DOHH2 (cell line): ENCODE data around the gene LHX3.
"Not testable (repeated sequence)": the region's sequence is repeated elsewhere in the genome, so short reads cannot be mapped to it uniquely, and the experiment has no call there.

Source experiments
- EZH2phosphoT487 ChIP-seq: fragments of 200-600 bp; sonication (generic); IDR thresholded peaks from 2 replicates; pipeline ENCODE4 v1.6.1; 2017; ENCODE audit warnings: borderline replicate concordance, mild to moderate bottlenecking, antibody characterized with exemption, low read length, moderate library complexity, mixed read lengths
- TF ChIP-seq, protein P1 (sequence below): fragments of 200-600 bp; sonication (generic); IDR thresholded peaks from one replicate; pipeline ENCODE4 v1.5.1; 2014; ENCODE audit warnings: antibody characterized with exemption, mild to moderate bottlenecking, low read depth, low read length; ENCODE audit not compliant: poor library complexity, severe bottlenecking

DNA sequence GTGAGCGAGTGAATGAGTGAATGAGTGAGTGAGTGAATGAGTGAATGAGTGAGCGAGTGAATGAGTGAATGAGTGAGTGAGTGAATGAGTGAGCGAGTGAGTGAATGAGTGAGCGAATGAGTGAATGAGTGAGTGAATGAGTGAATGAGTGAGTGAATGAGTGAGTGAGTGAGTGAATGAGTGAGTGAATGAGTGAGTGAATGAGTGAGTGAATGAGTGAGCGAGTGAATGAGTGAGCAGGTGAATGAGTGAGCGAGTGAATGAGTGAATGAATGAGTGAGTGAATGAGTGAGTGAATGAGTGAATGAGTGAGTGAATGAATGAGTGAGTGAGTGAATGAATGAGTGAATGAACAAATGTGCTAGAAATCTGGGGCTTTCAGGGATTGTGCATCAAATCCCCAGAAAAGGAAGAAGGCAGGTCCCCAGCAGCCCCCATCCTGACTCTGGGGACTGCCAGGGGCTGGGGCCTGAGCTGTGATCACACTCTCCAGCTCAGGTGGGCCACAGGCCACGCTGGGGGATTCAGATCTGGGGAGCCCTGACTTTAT, 54.2 kb downstream of the LHX3 start:
- TF ChIP-seq, protein P1, sequence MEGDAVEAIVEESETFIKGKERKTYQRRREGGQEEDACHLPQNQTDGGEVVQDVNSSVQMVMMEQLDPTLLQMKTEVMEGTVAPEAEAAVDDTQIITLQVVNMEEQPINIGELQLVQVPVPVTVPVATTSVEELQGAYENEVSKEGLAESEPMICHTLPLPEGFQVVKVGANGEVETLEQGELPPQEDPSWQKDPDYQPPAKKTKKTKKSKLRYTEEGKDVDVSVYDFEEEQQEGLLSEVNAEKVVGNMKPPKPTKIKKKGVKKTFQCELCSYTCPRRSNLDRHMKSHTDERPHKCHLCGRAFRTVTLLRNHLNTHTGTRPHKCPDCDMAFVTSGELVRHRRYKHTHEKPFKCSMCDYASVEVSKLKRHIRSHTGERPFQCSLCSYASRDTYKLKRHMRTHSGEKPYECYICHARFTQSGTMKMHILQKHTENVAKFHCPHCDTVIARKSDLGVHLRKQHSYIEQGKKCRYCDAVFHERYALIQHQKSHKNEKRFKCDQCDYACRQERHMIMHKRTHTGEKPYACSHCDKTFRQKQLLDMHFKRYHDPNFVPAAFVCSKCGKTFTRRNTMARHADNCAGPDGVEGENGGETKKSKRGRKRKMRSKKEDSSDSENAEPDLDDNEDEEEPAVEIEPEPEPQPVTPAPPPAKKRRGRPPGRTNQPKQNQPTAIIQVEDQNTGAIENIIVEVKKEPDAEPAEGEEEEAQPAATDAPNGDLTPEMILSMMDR = not testable (repeated sequence)
- not testable (repeated sequence) for TF ChIP-seq EZH2phosphoT487
